Liver (tissue), 9 donors: Measurements from ENCODE around the gene IGF2. TPM values are rescaled to one million over a fixed set of nuclear protein-coding genes. Genes with fewer than 3 reads are reported as not detected.

Source experiments
- DNase-seq: peaks from one replicate; pipeline ENCODE4 v3.0.0-alpha.2; 2017; ENCODE audit warnings: low spot score
- H3K27ac ChIP-seq, 2 donors: one replicate each; pipeline ENCODE4 v1.7.0; 2013; ENCODE audit warnings: inconsistent platforms in 2 of 2, low read length in 2 of 2, control low read depth in 1 of 2, low read depth in 1 of 2, mild to moderate bottlenecking in 1 of 2
- H3K27me3 ChIP-seq, 4 donors: one replicate each; pipeline versions ENCODE4 v1.6.1 to v1.7.0; 2013; ENCODE audit warnings: low read length in 3 of 4, inconsistent platforms in 1 of 4, mild to moderate bottlenecking in 1 of 4, moderate library complexity in 1 of 4; ENCODE audit not compliant: control insufficient read depth in 4 of 4, insufficient read depth in 4 of 4
- H3K36me3 ChIP-seq, 4 donors: one replicate each; pipeline versions ENCODE4 v1.6.1 to v1.7.0; 2013; ENCODE audit warnings: low read length in 3 of 4, mild to moderate bottlenecking in 3 of 4, low read depth in 1 of 4, moderate library complexity in 1 of 4; ENCODE audit not compliant: control insufficient read depth in 4 of 4, insufficient read depth in 3 of 4
- H3K4me1 ChIP-seq, 4 donors: one replicate each; pipeline versions ENCODE4 v1.6.1 to v1.7.0; 2013; ENCODE audit warnings: low read length in 3 of 4, mild to moderate bottlenecking in 3 of 4, moderate library complexity in 1 of 4; ENCODE audit not compliant: control insufficient read depth in 4 of 4, insufficient read depth in 4 of 4
- H3K4me3 ChIP-seq, 3 donors: one replicate each; pipeline versions ENCODE4 v1.6.1 to v1.7.0; 2013; ENCODE audit warnings: low read length in 3 of 3, control low read depth in 1 of 3, low read depth in 1 of 3, mild to moderate bottlenecking in 1 of 3
- H3K9ac ChIP-seq, 2 donors: one replicate each; pipeline ENCODE4 v1.7.0; 2013; ENCODE audit warnings: low read length in 2 of 2, mild to moderate bottlenecking in 2 of 2, moderate library complexity in 2 of 2, control low read depth in 1 of 2, low read depth in 1 of 2
- H3K9me3 ChIP-seq, 4 donors: one replicate each; pipeline versions ENCODE4 v1.6.1 to v1.7.0; 2013; ENCODE audit warnings: low read length in 3 of 4; ENCODE audit not compliant: control insufficient read depth in 4 of 4
- CTCF ChIP-seq: fragments of 150-350 bp; IDR thresholded peaks from 2 replicates; pipeline ENCODE4 v1.5.1; 2017; ENCODE audit warnings: improper control_type of control experiment, low read depth, low read length; ENCODE audit not compliant: missing input control
- EGR1 ChIP-seq, 2 donors: IDR thresholded peaks; 2 replicates each; pipeline ENCODE4 v1.6.1; 2016 to 2018; ENCODE audit warnings: antibody characterized with exemption in 2 of 2, low read depth in 2 of 2
- FOXA1 ChIP-seq: IDR thresholded peaks from 2 replicates; pipeline ENCODE4 v1.6.1; 2016; ENCODE audit warnings: antibody characterized with exemption
- GABPA ChIP-seq, 2 donors: IDR thresholded peaks in 1 of 2; conservative IDR thresholded peaks in 1 of 2; 2 replicates each; pipeline ENCODE4 v1.6.1; 2016; ENCODE audit warnings: antibody characterized with exemption in 2 of 2, mild to moderate bottlenecking in 1 of 2, moderate library complexity in 1 of 2
- HNF4A ChIP-seq, 2 donors: conservative IDR thresholded peaks; 2 replicates each; pipeline ENCODE4 v1.6.1; 2016; ENCODE audit warnings: antibody characterized with exemption in 2 of 2, mild to moderate bottlenecking in 2 of 2
- HNF4G ChIP-seq: IDR thresholded peaks from 2 replicates; pipeline ENCODE4 v1.6.1; 2016; ENCODE audit warnings: antibody characterized with exemption
- JUND ChIP-seq, 2 donors: IDR thresholded peaks; 2 replicates each; pipeline ENCODE4 v1.6.1; 2016; ENCODE audit warnings: antibody characterized with exemption in 2 of 2
- NR2F2 ChIP-seq: IDR thresholded peaks from 2 replicates; pipeline ENCODE4 v1.6.1; 2016; ENCODE audit warnings: antibody characterized with exemption
- RAD21 ChIP-seq, 2 donors: IDR thresholded peaks; 2 replicates each; pipeline ENCODE4 v1.6.1; 2016; ENCODE audit warnings: antibody characterized with exemption in 2 of 2, mild to moderate bottlenecking in 2 of 2
- RXRA ChIP-seq, 2 donors: IDR thresholded peaks; 2 replicates each; pipeline ENCODE4 v1.6.1; 2017 to 2018; ENCODE audit warnings: antibody characterized with exemption in 2 of 2, mild to moderate bottlenecking in 1 of 2
- SP1 ChIP-seq: IDR thresholded peaks from 2 replicates; pipeline ENCODE4 v1.6.1; 2018; ENCODE audit warnings: antibody characterized with exemption, mild to moderate bottlenecking
- TAF1 ChIP-seq: conservative IDR thresholded peaks from 2 replicates; pipeline ENCODE4 v1.6.1; 2016; ENCODE audit warnings: antibody characterized with exemption, mild to moderate bottlenecking
- YY1 ChIP-seq: IDR thresholded peaks from 2 replicates; pipeline ENCODE4 v1.6.1; 2016; ENCODE audit warnings: antibody characterized with exemption, mild to moderate bottlenecking
- WGBS: extraction: QIAGEN DNeasy Blood & Tissue Kit; methylation state at CpG from one replicate; pipeline ENCODE4 v1.1.7; 2013; 5-methylcytosine and 5-hydroxymethylcytosine counted together
- polyA plus RNA-seq, 2 donors: library from polyadenylated mRNA; stranded (reverse) in 1 of 2; unstranded in 1 of 2; fragments of 200-250 nt in 1 of 2; fragments of >200 nt in 1 of 2; fragmentation: Nextera tagmentation in 1 of 2; extraction: Ambion mirVana in 1 of 2; gene quantifications; one replicate each; pipeline versions ENCODE4 v1.2.1 to v1.2.3, GENCODE V29; 2013 to 2015
- total RNA-seq, 2 donors: library from RNA; depleted of rRNA; stranded (reverse); fragments of >200 nt; gene quantifications; one replicate each; pipeline ENCODE4 v1.2.3, GENCODE V29; 2014
- TF ChIP-seq, protein P1 (sequence below): IDR thresholded peaks from 2 replicates; pipeline ENCODE4 v1.6.1; 2016; ENCODE audit warnings: antibody characterized with exemption
- TF ChIP-seq, protein P2 (sequence below): IDR thresholded peaks from 2 replicates; pipeline ENCODE4 v1.6.1; 2016; ENCODE audit warnings: antibody characterized with exemption
- TF ChIP-seq, protein P3 (sequence below): IDR thresholded peaks from 2 replicates; pipeline ENCODE4 v1.6.1; 2016; ENCODE audit warnings: antibody characterized with exemption
- TF ChIP-seq, protein P4 (sequence below): IDR thresholded peaks from 2 replicates; pipeline ENCODE4 v1.6.1; 2016; ENCODE audit warnings: antibody characterized with exemption, mild to moderate bottlenecking
- donor health status: healthy.
- donor health status: healthy.
- donor health status: healthy.
- donor health status: healthy.
- donor health status: healthy.

IGF2 gene
- total and polyA plus RNA-seq, 4 donors = 70.5 to 1,440 (median 192) TPM

- TF ChIP-seq, protein P1, sequence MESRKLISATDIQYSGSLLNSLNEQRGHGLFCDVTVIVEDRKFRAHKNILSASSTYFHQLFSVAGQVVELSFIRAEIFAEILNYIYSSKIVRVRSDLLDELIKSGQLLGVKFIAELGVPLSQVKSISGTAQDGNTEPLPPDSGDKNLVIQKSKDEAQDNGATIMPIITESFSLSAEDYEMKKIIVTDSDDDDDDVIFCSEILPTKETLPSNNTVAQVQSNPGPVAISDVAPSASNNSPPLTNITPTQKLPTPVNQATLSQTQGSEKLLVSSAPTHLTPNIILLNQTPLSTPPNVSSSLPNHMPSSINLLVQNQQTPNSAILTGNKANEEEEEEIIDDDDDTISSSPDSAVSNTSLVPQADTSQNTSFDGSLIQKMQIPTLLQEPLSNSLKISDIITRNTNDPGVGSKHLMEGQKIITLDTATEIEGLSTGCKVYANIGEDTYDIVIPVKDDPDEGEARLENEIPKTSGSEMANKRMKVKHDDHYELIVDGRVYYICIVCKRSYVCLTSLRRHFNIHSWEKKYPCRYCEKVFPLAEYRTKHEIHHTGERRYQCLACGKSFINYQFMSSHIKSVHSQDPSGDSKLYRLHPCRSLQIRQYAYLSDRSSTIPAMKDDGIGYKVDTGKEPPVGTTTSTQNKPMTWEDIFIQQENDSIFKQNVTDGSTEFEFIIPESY = no peak
- TF ChIP-seq SP1 = peak; percentile 78
- TF ChIP-seq, protein P2, sequence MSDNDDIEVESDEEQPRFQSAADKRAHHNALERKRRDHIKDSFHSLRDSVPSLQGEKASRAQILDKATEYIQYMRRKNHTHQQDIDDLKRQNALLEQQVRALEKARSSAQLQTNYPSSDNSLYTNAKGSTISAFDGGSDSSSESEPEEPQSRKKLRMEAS = no peak
- no peak for TF ChIP-seq TAF1
- TF ChIP-seq HNF4G = no peak
Observed at GRCh38 chr11:2158296-2158737, 19.1 kb upstream of the IGF2 start (continued).

DNA sequence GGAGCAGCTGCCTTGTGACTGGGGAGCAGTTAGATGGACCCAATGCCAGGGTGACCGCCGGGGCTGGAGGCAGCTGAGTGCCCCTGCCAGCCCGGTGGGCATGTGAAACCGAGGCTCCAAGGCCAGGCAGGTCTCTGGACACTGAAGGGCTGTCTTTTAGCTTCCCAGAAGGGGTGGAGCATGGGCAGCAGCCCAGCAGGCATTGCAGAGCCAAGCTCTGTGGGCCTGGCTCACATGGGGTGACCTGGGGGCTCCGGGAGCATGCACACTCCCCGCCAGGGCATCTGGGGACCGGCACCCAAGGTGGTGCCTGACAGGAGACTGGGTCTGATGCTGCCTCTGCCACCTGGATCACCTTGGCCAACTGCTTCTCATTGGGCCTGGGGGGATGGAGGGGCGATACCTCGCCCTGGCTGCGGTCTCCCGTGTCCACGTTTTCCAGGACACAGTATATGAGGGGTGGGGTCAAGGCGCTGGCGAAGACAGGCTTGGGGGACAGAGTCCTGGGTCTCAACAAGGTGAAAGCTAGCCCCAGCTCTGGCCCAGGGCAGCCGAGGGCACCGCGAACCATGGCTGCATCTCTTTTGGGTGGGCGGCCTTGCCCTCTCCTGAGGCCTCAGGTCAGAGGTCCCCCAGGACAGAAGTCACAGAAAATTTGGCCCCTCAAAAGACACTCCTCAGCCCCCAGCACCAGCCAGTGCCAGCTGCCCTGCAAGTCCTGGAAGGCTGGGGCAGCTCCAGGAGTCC lies 18.3 kb upstream of the IGF2 start:
- Histone ChIP-seq H3K27ac (peak overlapping the region; percentile 81 to 90), H3K27me3 (no peaks in the 10 kb centered on the region), H3K9ac (peak overlapping the region; percentile 34 to 78), H3K4me1 (peaks cover 6 to 76% (median 54%) of the 10 kb centered on the region in 4 donors), H3K9me3 (no peaks in the 10 kb centered on the region), H3K4me3 (peak overlapping the region; percentile 74 to 84 (median 84)), H3K36me3 (peaks cover 0 to 2% (median 0%) of the 10 kb centered on the region in 4 donors)
- DNase-seq = no peak
- WGBS = 24% methylated on average over 18 of the region's 18 CpGs
- TF ChIP-seq GABPA (IDR thresholded peaks at IDR 0.05 in 1 of 2, conservative IDR thresholded peaks at IDR 0.05 in 1 of 2) = no peak
- TF ChIP-seq YY1 = peak; percentile 16
- no peak for TF ChIP-seq RAD21 (IDR thresholded peaks at IDR 0.05)
- TF ChIP-seq, protein P3, sequence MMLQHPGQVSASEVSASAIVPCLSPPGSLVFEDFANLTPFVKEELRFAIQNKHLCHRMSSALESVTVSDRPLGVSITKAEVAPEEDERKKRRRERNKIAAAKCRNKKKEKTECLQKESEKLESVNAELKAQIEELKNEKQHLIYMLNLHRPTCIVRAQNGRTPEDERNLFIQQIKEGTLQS = no peak
- TF ChIP-seq JUND (IDR thresholded peaks at IDR 0.05) = no peak
- TF ChIP-seq, protein P2 = peak; percentile 43
- TF ChIP-seq HNF4A (conservative IDR thresholded peaks at IDR 0.05) = no peak
- no peak for TF ChIP-seq HNF4G
- no peak for TF ChIP-seq TAF1
- peak in 1 of 2 donors; percentile 19 for TF ChIP-seq RXRA (IDR thresholded peaks at IDR 0.05)
- TF ChIP-seq FOXA1 = no peak
- TF ChIP-seq SP1 = no peak
- TF ChIP-seq, protein P4, sequence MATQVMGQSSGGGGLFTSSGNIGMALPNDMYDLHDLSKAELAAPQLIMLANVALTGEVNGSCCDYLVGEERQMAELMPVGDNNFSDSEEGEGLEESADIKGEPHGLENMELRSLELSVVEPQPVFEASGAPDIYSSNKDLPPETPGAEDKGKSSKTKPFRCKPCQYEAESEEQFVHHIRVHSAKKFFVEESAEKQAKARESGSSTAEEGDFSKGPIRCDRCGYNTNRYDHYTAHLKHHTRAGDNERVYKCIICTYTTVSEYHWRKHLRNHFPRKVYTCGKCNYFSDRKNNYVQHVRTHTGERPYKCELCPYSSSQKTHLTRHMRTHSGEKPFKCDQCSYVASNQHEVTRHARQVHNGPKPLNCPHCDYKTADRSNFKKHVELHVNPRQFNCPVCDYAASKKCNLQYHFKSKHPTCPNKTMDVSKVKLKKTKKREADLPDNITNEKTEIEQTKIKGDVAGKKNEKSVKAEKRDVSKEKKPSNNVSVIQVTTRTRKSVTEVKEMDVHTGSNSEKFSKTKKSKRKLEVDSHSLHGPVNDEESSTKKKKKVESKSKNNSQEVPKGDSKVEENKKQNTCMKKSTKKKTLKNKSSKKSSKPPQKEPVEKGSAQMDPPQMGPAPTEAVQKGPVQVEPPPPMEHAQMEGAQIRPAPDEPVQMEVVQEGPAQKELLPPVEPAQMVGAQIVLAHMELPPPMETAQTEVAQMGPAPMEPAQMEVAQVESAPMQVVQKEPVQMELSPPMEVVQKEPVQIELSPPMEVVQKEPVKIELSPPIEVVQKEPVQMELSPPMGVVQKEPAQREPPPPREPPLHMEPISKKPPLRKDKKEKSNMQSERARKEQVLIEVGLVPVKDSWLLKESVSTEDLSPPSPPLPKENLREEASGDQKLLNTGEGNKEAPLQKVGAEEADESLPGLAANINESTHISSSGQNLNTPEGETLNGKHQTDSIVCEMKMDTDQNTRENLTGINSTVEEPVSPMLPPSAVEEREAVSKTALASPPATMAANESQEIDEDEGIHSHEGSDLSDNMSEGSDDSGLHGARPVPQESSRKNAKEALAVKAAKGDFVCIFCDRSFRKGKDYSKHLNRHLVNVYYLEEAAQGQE = no peak
- TF ChIP-seq CTCF = no peak
- TF ChIP-seq, protein P1 = no peak
- TF ChIP-seq NR2F2 = no peak
- TF ChIP-seq EGR1 (IDR thresholded peaks at IDR 0.05; ENCODE audit: low read depth in 2 of 2) = no peak
